Psoas muscle (tissue), 8 donors: ENCODE data around the gene LRRC10B. TPM values are rescaled to one million over a fixed set of nuclear protein-coding genes. Genes with fewer than 3 reads are reported as not detected.

Experiments used
- ATAC-seq, 4 donors: fragments of 200-7000 bp; cut with Tn5 transposase; one replicate each; pipeline ENCODE4 v1.9.1; 2020; ENCODE audit warnings: moderate library complexity in 3 of 4, mild to moderate bottlenecking in 2 of 4
- DNase-seq, 2 donors: peaks; one replicate each; pipeline ENCODE4 v3.0.0-alpha.2; 2020
- H3K27ac ChIP-seq: fragments of 200-600 bp; one replicate; pipeline ENCODE4 v1.8.0; 2022
- H3K27me3 ChIP-seq, 3 donors: fragments of 200-600 bp in 1 of 3; one replicate each; pipeline versions ENCODE4 v1.6.1 to v1.8.0; 2013 to 2022; ENCODE audit warnings: low read length in 2 of 3, mild to moderate bottlenecking in 2 of 3, moderate library complexity in 1 of 3; ENCODE audit not compliant: insufficient read depth in 3 of 3
- H3K36me3 ChIP-seq, 2 donors: fragments of 200-600 bp in 1 of 2; one replicate each; pipeline versions ENCODE4 v1.6.1 to v1.8.0; 2013 to 2022; ENCODE audit warnings: low read depth in 1 of 2, mild to moderate bottlenecking in 1 of 2, moderate library complexity in 1 of 2; ENCODE audit not compliant: insufficient read depth in 1 of 2
- H3K4me1 ChIP-seq: fragments of 200-600 bp; one replicate; pipeline ENCODE4 v1.8.0; 2022
- H3K4me3 ChIP-seq: fragments of 200-600 bp; one replicate; pipeline ENCODE4 v1.8.0; 2022; ENCODE audit warnings: mild to moderate bottlenecking
- H3K9me3 ChIP-seq: fragments of 200-600 bp; one replicate; pipeline ENCODE4 v1.8.0; 2022
- WGBS, 3 donors: extraction: QIAGEN DNeasy Blood & Tissue Kit; methylation state at CpG; one replicate each; pipeline versions ENCODE4 v1.1.6 to v1.1.7; 2013; 5-methylcytosine and 5-hydroxymethylcytosine counted together
- intact Hi-C, 2 donors: fragments of 100-400 bp; cut with DNase I; formaldehyde crosslinking; loops; one replicate each; pipeline versions ENCODE4 v1.11.0 to v1.14.2; 2022
- polyA plus RNA-seq, 3 donors: library from polyadenylated mRNA; stranded (reverse); fragments of 200-250 nt; gene quantifications; one replicate each; pipeline ENCODE4 v1.2.3, GENCODE V29; 2013
- total RNA-seq, 4 donors: library from RNA; stranded (reverse); fragmentation: NEBNext Ultra II Directional in 2 of 4; extraction: Animal tissue kit (Norgen Biotek cat#: 25700) in 2 of 4; gene quantifications; one replicate each; pipeline versions ENCODE4 v1.2.1 to v1.2.4, GENCODE V29; 2021 to 2023
- TF ChIP-seq, protein P1 (sequence below): fragments of 200-600 bp; IDR thresholded peaks from one replicate; pipeline ENCODE4 v1.8.0; 2022; ENCODE audit warnings: antibody characterized with exemption
- donor health status: healthy with polysubstance abuse.
- donor health status: DM: no; HTN: no; CAD: no; lungs with moderate emphysema.
- donor health status: Bipolar disorder and iron deficiency.
- donor health status: healthy.
- donor health status: DM: yes; HTN: yes; CAD: no.
- donor health status: DM: no; HTN: no; CAD: no.
- donor health status: DM: no; HTN: no; CAD: no.
- donor health status: DM: yes; HTN: yes; CAD: no.

The LRRC10B gene
- total and polyA plus RNA-seq, 7 donors: 0.24 to 2.1 (median 0.52) TPM; not detected in 1

GRCh38 chr11:61528114-61528513 is 19.6 kb downstream of the LRRC10B start:
- no peak overlapping the region for H3K4me3 ChIP-seq
- no peaks in the 10 kb centered on the region for H3K9me3 ChIP-seq
- H3K36me3 ChIP-seq: no peaks in the 10 kb centered on the region
- H3K27ac ChIP-seq: no peak overlapping the region
- no peaks in the 10 kb centered on the region for H3K4me1 ChIP-seq
- WGBS, 3 donors: 66 to 73% (median 69%) methylated on average over 13 to 14 of the region's 14 CpGs
- DNase-seq (no peak), ATAC-seq (no peak)
- TF ChIP-seq, protein P1, sequence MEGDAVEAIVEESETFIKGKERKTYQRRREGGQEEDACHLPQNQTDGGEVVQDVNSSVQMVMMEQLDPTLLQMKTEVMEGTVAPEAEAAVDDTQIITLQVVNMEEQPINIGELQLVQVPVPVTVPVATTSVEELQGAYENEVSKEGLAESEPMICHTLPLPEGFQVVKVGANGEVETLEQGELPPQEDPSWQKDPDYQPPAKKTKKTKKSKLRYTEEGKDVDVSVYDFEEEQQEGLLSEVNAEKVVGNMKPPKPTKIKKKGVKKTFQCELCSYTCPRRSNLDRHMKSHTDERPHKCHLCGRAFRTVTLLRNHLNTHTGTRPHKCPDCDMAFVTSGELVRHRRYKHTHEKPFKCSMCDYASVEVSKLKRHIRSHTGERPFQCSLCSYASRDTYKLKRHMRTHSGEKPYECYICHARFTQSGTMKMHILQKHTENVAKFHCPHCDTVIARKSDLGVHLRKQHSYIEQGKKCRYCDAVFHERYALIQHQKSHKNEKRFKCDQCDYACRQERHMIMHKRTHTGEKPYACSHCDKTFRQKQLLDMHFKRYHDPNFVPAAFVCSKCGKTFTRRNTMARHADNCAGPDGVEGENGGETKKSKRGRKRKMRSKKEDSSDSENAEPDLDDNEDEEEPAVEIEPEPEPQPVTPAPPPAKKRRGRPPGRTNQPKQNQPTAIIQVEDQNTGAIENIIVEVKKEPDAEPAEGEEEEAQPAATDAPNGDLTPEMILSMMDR: no peak
- intact Hi-C loops: no loop called here
- peaks cover 0 to 8% (median 2%) of the 10 kb centered on the region in 3 donors for H3K27me3 ChIP-seq

- intact Hi-C loops: loop anchor here in 1 of 2 donors (5.0 kb wide), 1 partner anchor 108 kb away; no protein-coding TSS in a partner anchor
- no peak overlapping the region for H3K4me3 ChIP-seq
- H3K27me3 ChIP-seq: peaks cover 0 to 8% (median 0%) of the 10 kb centered on the region in 3 donors
- no peak overlapping the region for H3K27ac ChIP-seq
- peak in 3 of 4 donors; percentile 15 to 56 (median 56) for ATAC-seq
- H3K4me1 ChIP-seq: no peaks in the 10 kb centered on the region
- peak in 1 of 2 donors; percentile 68 for DNase-seq
- no peaks in the 10 kb centered on the region for H3K36me3 ChIP-seq
- 61 to 79% (median 68%) methylated on average over 21 of the region's 21 CpGs for WGBS, 3 donors
- H3K9me3 ChIP-seq: no peaks in the 10 kb centered on the region
- TF ChIP-seq, protein P1: no peak
These were observed 21.1 kb downstream of the LRRC10B start for GRCh38 chr11:61529537-61530225.

- intact Hi-C loops: loop anchor here in 1 of 2 donors (5.0 kb wide), 1 partner anchor 106 kb away; no protein-coding TSS in a partner anchor
- 62 to 63% (median 62%) methylated on average over 3 of the region's 3 CpGs for WGBS, 3 donors
- TF ChIP-seq, protein P1: no peak
These were observed 22.5 kb downstream of the LRRC10B start for GRCh38 chr11:61531044-61531443.

GRCh38 chr11:61532134-61533038 is 23.8 kb downstream of the LRRC10B start:
- TF ChIP-seq, protein P1: peak; percentile 74

More at GRCh38 chr11:61531044-61531443, 22.5 kb downstream of the LRRC10B start:
- no peak for DNase-seq
- ATAC-seq: no peak
- Histone ChIP-seq H3K27me3 (peaks cover 0 to 16% (median 0%) of the 10 kb centered on the region in 3 donors), H3K4me3 (no peak overlapping the region), H3K36me3 (no peaks in the 10 kb centered on the region), H3K9me3 (no peaks in the 10 kb centered on the region), H3K4me1 (no peaks in the 10 kb centered on the region), H3K27ac (no peak overlapping the region)

More at GRCh38 chr11:61532134-61533038, 23.8 kb downstream of the LRRC10B start:
- intact Hi-C loops: loop anchor here in 1 of 2 donors (5.0 kb wide), 1 partner anchor 105 kb away; no protein-coding TSS in a partner anchor
- Histone ChIP-seq H3K27ac (no peak overlapping the region), H3K36me3 (no peaks in the 10 kb centered on the region), H3K27me3 (peaks cover 0 to 16% (median 0%) of the 10 kb centered on the region in 3 donors), H3K4me3 (no peak overlapping the region), H3K4me1 (no peaks in the 10 kb centered on the region), H3K9me3 (no peaks in the 10 kb centered on the region)
- no peak for DNase-seq
- WGBS, 3 donors: 81 to 87% (median 84%) methylated on average over 10 of the region's 10 CpGs
- ATAC-seq: peak; percentile 54 to 77 (median 64)
